COLO829 (cell line): Measurements from ENCODE around the gene EMILIN1.

ENCODE experiments used
- DNase-seq: peaks from one replicate; pipeline ENCODE4 v3.0.0; 2012; ENCODE audit warnings: low spot score

The EMILIN1 gene

DNA sequence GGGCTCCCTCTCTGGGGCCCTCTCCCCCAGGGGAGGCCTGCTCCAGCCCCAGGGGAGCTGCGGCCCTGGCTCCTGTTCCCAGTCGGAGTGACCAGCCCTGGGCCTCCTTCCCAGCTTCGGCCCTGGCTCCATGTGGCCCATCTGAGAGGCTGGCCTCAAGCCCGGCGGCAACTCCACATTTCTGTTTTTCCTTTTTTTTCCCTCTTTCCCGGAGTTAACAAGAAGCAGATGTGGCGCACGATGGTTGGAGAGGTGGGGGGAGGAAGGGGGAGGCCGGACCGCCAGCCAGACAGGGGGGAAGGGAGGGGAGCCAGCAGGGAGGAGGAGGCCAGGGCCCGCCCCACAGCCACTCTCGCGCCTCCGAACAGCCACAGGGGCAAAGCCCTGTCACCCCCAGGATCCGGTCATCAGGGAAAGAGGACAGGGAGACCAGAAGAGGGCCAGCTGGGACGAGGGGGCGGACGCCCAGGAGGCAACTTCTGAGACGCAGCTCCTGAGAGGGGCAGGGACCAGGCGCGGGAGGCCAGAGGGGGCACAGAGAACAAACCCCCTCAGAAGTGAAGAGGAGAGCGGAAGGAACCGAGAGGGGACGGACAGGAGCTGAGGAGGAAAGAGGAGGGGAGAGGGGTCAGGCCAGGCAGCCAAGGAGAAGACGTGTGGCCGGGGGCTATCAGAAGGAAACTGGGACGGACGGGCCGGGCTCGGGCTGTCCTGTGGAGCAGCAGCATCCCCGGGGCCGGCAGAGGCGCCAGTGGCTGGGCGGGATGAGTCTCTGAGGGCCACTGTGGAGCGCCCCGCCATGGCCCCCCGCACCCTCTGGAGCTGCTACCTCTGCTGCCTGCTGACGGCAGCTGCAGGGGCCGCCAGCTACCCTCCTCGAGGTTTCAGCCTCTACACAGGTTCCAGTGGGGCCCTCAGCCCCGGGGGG is at the start of gene EMILIN1:
TSS of gene EMILIN1 (plus strand) at position 349 of the 928 bp plus-strand sequence. CDS start at position 800, 451 bp downstream.
- DNase-seq = no peak

DNA sequence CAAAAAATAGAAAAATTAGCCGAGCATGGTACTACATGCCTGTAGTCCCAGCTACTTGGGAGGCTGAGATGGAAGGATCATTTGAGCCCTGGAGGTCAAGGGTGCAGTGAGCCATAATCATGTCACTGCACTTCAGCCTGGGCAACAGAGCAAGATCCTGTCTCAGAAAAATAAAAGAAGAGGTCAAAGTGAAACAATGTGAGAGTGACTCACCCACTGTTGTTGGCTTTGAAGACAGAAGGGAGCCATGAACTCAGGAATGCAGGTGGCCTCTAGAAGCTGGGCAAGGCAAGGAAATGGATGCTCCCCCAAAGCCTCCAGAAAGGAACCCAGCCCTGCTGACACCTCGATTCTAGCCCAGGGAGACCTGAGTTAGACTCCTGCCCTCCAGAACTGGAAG is 49.4 kb upstream of the EMILIN1 start:
- DNase-seq = no peak

DNA sequence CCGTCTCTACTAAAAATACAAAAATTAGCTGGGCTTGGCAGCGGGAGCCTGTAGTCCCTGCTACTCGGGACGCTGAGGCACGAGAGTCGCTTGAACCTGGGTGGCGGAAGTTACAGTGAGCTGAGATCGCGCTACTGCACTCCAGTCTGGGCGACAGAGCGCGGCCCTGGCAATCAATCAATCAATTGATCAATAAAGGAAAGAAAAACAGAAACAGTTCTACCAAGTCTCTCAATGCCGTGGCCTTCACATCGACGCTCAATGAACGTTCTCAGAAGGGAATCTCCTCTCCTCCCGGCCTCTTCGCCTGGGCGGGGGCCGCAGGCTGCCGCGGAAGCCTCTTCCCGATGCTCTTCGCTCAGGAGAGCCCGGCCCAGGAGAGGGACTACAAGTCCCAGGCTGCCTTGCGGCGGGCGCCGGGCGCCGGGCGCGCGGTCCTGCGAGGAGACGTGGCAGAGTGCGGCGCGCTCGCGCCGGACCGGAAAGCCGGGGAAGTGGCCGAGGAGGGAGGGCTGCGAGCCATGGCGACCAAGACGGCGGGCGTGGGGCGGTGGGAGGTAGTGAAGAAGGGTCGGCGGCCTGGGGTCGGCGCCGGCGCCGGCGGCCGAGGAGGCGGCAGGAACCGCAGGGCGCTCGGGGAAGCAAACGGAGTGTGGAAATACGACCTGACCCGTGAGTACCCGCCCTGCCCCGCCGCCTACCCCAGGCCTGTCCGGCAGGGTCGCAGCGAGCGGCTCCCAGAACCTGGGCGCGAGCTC is 45.7 kb upstream of the EMILIN1 start, which contains the start of gene TMEM214:
TSS of gene TMEM214 (plus strand) at position 471 of the 758 bp plus-strand sequence. CDS start at position 522, 51 bp downstream.
- peak; percentile 90 for DNase-seq

DNA sequence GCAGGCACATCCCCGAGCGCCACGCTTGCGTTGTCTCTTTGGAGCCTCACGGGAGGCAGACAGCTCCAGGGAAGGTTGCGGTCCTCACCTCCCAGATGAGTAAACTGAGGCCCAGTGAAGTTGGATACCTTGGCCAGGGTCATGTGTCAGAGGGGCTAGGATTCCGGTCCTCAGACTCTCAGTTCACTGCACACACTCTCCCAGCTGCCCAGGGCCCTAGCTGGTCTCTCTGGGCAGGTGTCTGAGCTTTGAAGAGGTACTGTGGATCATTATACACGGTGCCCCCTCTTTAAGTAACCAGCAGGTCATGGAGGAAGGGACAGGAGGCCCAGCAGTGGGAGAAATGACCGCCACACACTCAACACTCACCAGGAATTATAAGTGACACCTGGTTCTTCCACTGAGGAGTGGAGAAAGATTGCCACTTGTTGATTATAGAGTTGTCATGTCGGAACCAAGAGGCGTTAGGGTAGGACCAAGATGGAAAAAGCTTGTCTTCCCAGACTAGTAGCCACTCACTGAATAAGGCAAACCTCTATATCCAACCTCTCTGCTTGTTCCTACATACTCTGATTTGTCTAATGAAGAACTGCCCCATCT is 45.1 kb upstream of the EMILIN1 start:
- DNase-seq = no peak

GRCh38 chr2:27038012-27038411 is 40.4 kb upstream of the EMILIN1 start:
- DNase-seq = no peak

- no peak for DNase-seq
These were observed 39.6 kb upstream of the EMILIN1 start for GRCh38 chr2:27038631-27039339.

- DNase-seq = no peak
These were observed 39.0 kb upstream of the EMILIN1 start for GRCh38 chr2:27039426-27039825.

DNA sequence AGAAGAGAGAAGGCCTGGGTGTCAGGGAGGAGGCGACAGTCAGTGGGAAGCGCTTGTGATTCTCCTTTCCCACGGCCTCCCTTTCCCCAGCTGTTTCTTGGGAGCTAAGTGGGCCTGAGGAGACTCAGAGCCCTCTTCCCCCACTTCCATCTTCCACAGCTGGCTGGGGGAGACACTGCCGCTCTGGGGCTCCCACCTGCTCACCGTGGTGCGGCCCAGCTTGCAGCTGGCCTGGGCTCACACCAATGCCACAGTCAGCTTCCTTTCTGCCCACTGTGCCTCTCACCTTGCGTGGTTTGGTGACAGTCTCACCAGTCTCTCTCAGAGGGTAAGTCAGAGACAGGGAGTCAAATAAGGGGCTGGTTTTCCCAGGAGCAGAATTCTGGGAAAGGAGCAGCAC is 38.5 kb upstream of the EMILIN1 start:
- no peak for DNase-seq

GRCh38 chr2:27040282-27040681 is 38.1 kb upstream of the EMILIN1 start:
- DNase-seq = no peak

DNA sequence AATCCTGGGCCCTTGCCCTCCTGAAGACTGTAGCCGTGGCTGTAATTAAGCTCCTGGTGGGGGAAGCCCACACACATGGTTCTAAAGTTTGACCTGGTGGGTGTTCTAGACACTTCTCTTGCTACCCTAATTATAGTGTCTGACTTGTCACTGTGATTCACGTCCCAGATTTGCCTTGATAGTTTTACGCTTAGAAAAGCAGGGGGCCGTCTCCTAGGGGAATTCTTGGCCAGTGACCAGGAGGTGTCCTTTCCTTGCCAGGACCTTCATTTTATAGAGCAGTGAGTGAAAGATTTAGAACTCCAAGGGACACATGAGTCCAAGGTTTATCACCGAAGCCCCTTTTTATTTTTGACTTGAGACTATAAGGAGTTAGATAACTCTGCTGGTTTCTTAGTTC is 36.7 kb upstream of the EMILIN1 start:
- no peak for DNase-seq

DNA sequence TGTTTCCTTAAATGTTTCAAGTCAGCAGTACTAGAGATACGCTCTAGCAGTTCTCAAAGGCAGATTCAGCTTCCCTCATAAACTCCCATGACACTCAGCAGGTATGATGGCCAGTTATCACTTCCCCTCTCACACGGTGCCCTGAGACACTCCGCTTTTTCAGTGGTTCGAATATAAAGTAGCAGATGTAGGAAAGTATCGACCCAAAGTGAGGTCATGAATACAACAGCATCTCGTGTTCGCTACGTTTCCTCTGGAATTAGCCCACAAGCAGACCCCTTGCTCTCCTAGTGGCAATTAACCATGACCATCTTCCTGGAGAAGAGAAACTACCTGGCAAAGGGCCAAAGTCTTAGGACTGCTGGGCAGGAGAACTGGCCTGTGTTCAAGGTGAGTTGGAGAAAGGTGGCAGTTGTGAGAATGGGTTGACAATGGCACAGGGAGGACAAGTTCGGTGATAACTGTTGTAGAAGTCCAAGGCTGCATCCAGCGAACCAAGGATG is 36.2 kb upstream of the EMILIN1 start:
- DNase-seq = no peak

GRCh38 chr2:27042985-27043634 is 35.3 kb upstream of the EMILIN1 start:
- DNase-seq = no peak

DNA sequence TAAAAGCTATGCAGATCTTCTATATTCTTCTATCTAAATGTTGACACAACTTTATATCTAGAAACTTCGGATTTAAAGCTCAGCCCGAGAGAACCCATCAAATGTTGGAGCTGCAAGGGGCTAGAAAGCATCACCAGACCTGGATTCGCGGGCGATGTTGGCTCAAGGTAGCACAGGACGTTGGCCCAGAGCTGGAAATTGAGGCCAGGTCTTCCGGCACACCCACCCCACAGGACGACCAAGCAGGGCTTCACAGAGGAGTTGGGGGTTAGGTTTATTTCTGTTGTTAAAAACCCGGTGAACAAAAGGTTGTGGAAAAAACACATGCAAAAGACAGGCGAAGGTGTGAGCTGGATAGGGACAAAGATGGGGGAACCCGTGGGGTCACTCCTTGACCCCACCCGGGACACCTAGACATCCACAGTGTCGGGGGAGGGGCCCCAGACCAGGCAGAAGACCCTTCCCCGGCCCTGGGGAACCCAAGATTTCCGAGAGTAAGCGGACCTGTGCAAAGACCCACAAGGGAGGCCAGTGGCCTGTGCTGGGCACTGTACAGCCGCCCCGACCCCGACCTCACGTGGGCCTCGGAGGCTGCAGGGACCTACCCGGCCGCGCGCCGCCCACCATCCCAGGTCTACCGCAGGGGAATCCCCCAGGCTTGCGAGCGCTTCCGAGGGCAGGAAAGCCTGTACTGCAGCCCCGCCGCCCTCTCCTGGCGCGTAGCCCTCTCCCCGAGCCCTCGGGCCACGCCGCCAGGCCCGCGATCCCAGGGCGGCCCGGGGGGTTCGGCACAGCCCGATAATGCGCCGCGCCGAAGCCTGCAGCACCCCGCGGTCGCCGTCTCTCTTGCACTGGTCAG is 28.8 kb upstream of the EMILIN1 start:
- no peak for DNase-seq

DNA sequence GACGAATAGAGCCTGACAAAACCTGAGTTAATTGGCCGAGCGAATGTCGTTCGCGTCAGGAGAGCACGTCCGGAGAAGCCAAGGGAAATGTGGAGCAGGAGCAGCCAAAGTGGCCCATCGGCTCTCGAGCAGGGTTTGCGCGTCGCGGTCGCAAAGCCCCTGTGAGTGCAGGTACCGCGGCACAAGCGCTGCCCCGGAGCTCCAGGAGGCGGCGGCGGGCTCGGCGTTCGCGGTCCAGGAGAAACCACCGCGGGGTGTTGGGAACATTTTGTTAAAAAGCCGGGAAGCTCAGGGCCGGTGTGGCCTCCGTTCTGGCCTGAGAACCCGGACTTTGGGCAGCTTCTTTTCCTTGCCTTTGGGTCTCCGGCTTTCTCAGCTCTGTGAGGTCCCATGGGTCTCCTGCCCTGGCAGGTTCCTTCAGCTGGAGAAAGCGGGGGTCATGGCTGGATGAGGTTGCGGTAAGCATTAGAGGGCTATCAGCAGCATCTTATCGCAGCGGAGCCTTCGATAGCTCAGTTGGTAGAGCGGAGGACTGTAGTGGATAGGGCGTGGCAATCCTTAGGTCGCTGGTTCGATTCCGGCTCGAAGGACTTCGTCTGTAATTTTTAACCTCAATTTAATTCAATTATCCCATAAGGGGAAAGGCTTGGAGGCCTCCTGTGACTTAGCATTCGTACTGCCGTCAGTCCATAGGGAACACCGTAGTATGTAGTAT is 28.0 kb upstream of the EMILIN1 start:
- DNase-seq = peak; percentile 94

DNA sequence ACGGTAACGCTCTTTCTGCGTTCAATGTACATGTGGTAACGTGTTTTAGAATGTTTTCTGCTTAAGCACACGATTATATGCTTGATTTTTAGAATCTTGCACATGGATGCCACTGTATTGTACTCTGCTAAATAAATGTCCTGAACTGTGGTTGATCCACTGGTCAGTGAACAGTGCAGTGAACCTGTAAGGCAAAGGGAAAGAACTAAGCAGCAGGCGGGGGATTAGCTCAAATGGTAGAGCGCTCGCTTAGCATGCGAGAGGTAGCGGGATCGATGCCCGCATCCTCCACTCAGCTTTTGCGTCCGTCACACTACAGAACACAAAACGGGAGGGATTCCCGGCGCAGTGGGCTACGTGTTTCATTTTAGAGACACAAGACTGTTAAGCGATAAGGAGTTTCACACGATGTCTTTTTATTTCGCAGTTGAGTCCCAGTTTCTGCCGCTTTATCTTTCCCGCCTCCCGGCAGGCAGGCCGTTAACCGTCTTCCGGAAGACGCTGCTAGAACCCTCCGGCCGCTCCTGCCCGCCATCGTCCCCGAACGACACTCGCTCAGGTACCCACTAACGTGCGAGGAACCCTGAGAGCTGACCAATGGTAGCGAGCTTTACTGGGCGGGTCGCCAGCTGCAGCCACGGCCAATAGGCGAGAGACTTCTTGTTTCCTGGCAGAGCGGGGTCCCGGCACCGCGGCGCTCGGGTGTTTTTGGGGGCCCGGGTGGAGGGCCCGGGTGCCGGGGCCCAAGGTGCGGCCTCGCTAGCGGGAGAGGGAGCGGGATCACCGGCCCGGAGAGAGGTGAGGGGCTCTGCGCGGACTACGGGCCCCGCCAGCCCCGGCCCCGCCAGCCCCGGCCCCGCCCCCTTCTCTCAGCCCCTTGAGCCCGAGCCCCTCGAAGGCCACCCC is 27.2 kb upstream of the EMILIN1 start, which contains the start of gene AGBL5:
TSS of gene AGBL5 (plus strand) at position 673 of the 906 bp plus-strand sequence. CDS start 1,291 bp downstream, outside the sequence.
- peak; percentile 93 for DNase-seq

DNA sequence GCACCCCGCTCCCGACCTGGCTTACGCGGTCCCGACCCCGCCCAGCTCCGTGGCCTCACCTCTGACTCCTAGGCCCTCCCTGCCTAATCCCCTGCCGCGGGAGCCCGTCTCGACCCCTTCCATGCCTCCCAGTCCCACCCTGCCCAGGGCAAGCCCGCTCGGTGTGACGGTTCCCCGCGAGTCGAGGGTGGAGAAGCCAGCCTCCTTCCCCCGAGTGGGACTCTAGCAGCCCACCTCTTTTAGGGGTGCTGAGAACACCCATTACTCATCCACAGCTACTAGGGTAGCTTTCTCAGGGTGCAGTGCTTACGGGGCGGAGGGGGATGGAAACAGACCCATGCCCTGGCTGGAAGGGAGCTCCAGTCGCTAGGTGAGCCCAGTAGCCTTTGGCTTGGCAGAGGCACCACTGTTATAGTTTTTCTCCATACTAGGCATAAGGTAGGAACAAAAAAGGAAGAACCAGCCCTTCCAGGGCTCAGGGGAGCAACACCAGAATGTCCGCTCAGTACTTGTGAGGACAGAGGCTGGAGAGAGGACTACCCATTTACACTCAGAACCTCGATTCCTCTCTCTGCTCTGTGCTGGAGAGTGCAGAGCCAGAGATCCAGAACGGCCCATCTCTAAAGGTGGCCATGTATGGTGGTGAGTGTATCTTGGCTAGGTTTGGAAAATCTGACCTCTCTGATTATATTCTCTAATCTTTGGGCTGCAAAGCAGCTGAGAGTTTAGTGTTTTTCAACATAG is 26.3 kb upstream of the EMILIN1 start:
- DNase-seq = no peak

DNA sequence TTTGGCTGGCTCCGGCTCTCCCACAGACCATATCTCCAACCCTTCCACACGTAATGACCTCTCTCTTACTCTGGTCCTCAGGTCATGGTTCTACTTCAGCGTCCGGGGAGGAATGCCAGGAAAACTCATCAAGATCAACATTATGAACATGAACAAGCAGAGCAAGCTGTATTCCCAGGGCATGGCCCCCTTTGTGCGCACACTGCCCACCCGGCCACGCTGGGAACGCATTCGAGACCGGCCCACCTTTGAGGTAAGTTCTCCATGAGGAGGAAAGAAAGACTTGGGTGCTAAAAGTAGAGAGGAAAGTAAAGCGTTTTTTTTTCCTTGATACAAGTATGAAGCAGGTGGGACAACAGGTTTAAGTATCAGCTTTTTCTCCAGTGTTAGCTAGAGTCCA is 25.1 kb upstream of the EMILIN1 start:
- DNase-seq = no peak

GRCh38 chr2:27053776-27054175 is 24.6 kb upstream of the EMILIN1 start:
- no peak for DNase-seq
